ENCODE measurements around the gene SMARCB1.

SMARCB1 gene

DNA sequence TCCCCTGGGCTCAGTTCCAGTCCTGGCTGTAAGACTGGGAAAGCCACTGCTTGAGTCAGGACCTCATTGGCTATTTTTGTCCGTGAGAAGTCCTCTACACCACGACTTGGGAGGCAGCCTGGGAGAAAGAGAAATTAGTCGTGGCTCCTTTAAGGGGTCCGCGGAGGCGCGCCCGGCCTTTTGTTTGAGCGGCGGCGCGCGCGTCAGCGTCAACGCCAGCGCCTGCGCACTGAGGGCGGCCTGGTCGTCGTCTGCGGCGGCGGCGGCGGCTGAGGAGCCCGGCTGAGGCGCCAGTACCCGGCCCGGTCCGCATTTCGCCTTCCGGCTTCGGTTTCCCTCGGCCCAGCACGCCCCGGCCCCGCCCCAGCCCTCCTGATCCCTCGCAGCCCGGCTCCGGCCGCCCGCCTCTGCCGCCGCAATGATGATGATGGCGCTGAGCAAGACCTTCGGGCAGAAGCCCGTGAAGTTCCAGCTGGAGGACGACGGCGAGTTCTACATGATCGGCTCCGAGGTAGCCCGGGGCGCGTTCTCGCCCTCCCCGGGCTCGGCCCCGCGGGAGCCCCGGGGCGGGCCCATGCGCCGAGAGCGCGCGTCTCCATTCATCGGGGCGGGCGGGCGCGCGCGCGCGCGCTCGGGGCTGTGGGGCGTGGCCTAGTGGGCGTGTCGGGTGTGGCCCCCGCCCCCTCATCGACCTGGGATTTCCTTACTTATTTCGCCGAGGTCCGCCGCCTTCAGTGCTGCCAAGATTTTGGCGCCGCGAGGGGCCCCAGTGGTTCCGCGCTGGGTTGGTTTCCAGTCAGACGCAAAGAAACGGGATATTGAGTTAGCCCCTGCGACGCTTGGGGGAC is at the start of gene SMARCB1:
Gene SMARCB1 (plus strand): TSS at position 215 of the 848 bp plus-strand sequence. CDS start 204 bp downstream, at position 419.
- peak; percentile 89 for DNase-seq

DNA sequence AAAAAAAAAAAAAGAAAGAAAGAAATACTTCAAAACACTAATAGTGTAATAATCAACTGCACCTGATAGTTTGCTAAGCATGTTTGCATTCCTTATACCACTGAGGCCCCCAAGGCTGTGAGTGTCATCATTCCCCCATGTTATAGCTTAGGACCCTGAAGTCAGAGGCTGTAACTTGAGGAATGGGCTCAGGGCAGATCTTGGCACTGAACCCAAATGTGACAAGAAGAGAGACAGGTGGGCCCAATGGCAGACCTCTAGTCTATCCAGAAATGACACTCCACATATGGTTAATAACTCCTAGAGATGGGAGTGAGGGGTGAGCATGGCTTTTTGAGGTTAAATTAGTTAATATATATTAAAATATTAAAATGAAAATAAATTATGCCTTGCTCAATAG is 49.1 kb upstream of the SMARCB1 start:
- DNase-seq, result no peak

DNA sequence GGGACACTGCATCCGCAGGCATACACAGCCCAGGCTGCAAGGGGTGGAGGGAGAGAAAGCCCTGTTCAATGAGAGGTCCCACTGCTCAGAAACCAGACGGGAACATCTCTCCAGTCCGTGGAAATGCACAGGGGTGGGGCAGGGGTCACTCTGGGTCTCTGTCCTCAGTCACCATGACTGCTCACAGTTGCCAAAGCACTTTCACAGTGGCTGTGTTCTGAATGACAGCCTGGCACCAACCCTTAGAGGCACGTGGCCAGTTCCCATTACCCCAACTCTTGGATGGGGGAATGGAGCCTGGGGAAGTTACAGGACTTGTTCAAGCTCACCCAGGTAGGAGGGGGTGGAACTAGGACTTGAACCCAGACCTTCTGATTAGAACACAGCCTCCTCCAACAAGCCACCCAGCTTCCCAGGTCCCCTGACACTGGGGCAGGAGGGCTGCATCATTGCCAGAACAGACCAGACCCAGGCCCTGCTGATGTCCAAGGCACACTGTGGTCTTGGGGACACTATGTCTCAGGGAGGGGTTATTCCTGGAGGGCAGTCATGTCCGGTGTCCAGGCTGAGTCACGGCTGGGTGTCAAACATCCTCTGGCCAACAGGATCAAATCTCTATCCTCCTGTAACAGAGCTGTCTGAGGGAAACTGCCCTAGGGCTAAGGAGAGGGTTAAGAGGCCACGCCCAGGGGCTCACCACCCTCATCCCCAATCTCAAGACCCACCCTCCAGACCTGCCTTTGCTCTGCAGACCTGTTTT is 44.1 kb upstream of the SMARCB1 start:
- no peak for DNase-seq

DNA sequence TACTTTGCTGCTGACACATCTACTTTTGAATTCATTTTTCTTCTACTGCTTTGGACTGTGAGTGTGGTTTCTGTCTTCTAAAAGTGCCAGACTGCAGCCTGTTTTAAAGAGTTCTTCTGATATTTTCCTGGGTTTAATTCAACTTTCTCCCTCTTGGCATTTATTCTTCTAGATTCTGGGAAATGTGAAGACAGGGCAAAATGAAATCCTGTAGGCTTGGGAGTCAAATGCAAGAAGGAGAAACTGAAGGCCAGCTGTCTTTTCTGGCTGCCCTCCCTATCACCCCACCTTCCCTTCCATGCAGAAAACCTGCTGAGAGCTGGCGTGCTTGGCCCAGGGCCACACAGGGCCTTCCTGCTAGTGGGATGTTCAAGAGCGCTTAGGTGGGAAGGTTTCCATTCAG is 43.5 kb upstream of the SMARCB1 start:
- DNase-seq, result no peak

DNA sequence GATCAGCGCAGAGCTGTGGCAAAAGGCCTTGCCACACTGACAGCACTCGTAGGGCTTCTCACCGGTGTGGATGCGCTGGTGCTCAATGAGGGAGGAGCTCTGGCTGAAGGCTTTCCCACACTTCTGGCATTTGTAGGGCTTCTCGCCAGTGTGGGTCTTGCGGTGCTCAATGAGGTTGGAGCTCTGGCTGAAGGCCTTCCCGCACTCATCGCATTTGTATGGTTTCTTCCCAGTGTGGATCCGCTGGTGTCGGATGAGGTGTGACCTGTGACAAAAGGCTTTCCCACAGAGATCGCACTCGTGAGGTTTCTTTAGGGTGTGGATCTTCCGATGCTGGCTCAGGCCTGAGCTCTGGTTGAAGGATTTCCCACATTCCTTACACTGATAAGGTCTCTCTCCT is 42.8 kb upstream of the SMARCB1 start:
- no peak for DNase-seq

DNA sequence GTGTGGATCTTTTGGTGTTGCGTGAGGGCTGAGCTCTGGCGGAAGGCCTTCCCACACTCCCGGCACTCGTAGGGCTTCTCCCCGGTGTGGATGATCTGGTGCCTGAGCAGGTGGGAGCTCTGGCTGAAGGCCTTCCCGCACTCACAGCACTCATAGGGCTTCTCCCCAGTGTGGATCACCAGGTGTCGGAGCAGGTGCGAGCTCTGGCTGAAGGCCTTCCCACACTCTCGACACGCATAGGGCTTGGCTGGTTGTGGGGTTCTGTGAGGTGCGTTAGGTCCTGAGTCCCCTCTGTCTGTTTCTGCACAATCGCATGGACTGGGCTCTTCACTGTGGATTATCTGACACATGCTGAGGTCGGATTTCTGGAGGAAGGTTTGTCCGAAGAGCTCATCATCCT is 42.3 kb upstream of the SMARCB1 start:
- no peak for DNase-seq

DNA sequence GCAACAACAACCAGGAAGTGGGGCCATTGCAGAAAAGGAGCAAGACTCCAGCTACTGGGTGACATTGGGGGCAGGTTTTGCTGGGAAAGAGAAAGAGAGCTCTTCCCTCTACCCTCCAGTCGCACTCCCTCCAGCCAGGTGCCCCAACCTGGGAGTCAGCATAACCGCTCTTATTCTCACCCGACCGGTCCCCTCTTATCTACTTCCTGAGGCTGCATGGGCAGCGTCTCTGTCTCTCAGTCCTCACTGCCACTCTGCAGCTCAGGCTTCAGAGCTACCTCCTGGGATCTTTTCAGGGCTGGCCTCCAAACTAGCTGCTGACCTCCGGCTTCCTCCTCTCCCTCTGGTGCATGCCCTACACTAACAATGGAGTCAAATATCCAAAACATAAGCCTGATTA is 41.0 kb upstream of the SMARCB1 start:
- DNase-seq, result no peak

DNA sequence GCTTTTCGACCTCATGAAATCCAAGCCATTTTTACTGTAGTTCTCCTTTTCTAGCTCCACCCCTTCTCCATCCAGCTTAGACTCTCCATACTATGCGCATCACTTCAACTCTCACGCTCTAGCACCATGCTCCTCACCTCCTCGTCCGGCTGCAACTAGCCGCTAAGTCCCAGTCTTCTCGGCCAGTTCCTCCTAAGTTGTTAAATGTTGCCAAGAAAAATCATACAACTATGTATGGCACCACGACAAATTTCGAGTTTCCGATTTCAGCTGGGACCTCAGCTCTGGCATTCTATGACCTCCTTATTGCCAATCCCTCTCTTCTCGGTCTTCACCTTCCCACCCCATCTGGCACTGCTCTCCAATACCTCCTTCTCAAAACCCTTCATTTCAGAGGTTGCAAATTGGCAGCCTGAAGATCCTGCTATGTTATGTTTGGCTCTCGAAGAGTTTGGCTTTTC is 36.9 kb upstream of the SMARCB1 start:
- no peak for DNase-seq

DNA sequence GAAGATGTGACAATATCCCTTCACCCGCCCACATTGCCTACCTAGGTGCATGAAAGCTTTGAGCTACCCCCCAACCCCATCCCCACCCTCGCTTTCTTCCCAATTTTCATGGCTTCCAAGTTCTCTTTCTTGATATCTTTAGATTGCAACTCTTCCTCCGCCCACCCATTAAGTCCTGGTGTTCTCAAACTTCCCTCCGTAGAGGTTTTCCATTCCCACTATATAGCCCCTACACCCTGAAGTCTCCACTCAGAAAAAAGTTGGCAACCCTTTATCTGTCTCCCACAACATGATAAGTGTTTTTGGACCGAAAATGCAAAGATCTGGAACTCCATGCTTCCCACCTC is 36.4 kb upstream of the SMARCB1 start:
- DNase-seq, result no peak

DNA sequence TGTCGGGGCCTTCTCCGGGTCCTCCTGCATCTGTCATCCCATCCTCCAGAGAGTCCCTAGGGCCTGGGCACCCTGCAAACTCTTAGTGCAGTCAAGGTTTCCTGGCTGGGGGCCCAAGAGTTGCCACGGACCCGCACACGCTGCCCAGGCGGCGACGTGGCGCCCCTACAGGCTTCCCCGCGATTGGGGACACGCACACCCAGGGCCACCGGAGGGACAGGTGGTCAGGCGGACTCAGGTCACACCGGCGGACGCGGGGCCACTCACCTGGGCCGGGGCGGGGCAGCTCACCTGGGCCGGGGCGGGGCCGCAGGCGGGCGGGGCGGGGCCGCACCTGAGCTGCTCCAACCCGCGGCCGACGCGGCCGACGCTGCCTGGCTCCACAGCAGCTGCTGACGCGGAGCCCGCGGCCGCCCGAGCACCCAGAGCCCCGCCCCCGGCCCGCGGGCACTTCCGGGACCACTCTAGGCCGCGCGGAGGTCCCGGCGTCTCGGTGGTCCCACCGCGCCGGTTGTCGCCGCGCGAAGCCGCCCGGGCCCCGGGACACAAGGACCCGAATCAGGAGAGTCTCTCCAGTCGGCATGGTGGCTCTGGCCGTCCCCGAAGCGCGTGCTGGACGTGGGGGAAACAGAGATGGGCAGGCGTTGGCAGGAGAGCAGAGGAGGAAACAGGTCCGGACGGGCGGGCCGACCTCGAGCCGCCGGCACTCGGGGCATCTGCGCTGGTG is 35.9 kb upstream of the SMARCB1 start, which contains the start of gene ZNF70:
Gene ZNF70 (minus strand): TSS at position 399 of the 727 bp plus-strand sequence. CDS start 5,972 bp downstream, outside the sequence.
- peak; percentile 82 for DNase-seq

DNA sequence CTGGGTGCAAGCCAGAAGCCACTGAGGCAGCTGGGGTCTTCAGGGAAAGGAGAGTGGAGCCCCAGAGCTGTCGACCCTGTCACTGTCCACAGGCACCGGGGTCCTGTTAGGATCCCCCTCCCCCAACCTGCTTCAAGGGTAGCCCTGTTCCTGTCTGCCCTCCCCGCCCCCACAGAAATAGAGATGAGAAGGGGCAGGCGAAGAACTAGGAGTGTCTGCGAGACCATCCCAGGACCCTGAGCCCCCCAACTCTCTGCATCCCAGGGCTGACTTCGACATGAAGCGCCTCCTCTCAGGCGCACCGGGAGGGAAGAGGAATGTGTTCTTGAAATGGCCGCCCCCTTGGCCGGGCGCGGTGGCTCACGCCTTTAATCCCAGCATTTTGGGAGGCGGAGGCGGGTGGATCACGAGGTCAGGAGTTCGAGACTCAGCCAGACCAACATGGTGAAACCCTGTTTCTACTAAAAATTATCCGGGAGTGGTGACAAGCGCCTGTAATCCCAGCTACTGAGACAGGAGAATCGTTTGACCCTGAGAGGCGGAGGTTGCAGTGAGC is 35.2 kb upstream of the SMARCB1 start:
- DNase-seq, result no peak

DNA sequence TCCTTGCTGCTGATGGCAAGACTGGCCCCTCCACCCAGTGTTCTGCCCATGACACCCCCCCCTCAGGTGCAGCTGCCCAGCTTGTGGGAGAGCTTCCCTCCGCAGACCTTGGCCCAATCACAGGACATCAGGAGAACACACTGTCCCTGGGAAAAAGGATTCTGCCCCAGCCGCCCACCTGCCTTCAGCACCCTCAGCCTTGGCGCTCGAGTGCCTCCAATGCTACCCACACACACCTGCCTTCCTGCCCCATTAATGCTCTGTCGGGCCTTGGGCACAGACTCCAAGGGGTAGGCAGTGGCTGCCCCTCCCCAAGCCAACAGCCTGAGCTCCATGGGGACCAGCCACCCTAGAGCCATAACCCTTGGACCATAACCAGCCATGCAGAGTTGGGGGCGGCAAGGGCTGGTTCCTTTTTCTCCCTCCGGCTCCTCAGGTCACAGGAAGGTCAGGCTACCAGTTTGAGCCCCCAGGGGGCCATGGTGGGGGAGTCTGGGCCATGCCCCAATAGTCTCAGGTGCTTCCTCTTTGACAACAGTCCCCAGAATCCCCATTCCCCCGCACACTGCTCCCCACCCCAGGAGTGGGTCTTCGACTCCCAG is 34.6 kb upstream of the SMARCB1 start:
- DNase-seq, result no peak

DNA sequence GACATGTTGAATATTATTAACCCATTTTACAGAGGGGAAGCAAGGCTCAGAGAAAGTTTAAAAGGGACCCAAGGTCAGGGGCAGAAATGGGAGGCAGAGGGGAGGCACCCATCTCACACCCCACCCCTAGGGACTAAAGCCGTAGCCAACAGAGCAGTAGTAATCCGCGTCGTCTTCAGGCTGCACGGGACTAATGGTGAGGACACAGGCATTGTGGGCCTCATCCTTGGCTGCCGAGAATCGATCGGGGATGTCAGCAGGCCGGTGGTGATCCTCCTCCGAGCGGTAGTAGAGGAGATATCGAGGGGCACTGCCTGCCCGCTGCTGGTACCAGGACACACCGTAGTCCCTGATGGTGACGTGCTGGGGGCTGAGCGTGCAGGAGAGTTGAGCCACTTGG is 34.0 kb upstream of the SMARCB1 start:
- DNase-seq, result no peak

DNA sequence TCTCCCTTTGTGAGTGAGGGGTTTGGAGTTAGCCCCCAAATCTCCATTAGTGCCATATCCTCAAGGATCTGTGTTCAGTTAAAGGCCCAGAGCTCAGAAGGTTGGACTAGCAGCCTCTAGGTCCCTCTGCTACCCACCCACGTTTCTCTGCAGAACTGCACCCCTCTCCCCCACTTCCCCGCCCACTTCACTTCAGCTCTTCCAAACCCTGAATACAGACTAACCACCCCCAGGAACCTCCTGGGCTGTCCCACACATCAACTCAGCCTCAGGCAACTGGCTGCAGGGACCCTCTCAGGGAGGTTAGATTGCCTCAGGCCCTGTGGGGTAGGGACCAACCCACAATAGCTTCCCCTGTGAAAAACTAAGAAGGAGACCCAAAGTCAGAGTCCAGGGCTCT is 33.4 kb upstream of the SMARCB1 start:
- DNase-seq, result no peak

DNA sequence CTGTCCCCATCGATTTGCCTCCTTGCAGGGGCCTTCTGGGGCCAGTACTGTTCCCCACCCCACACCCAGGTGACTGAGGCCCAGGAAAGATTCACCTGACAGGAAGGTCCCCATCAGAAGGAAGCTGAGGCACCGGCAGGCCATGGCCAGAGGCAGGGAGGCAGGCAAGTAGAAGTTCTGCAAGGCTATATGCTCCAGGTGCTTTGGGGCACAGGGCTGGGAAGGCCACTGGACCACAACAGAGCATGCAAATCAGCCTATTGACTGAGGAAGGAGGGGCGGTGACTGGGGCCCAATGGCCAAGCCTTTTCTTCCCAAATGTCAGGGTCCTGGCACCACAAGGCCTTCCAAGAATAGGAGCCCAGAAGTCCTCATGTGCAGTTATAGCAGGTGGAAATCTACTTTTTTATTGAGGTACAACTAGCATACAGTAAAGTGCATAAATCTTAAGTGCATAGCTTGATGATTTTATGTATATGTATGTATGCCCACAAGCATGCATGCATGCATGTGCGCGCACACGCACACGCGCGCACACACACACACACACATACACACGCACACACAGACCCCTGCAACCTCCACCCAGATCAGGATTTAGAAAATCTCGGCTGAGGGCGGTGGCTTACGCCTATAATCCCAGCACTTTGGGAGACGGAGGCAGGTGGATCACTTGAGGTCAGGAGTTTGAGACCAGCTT is 32.4 kb upstream of the SMARCB1 start, which contains the start of gene VPREB3:
Gene VPREB3 (minus strand): TSS at position 206 of the 700 bp plus-strand sequence. CDS start 62 bp downstream, at position 144.
- no peak for DNase-seq

DNA sequence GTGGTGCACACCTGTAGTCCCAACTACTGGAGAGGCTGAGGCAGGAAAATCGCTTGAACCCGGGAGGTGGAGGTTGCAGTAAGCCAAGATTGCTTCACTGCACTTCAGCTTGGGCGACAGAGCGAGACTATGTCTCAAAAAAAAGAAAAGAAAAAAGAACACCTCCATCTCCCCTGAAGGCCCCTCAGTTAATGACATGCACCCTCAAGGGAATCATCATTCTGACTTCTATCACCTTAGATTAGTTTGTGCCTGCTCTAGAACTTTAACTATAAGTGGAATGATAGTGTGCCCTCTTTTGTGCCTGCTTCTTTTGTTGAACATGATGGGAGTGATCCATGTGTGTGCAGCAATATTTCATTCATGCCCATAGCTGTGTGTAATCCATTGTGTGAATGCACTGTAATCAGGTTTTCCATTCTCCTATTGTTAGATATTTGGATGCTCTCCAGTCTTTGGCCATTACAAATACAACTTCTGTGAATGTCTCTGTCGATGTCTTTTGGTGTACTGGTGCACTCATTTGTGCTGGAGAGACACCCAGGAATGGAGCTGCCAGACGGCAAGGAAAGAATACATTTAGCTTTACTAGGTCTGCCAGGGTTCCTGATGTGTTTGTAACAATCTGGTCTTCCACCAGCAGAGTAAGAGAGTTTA is 31.7 kb upstream of the SMARCB1 start:
- no peak for DNase-seq

DNA sequence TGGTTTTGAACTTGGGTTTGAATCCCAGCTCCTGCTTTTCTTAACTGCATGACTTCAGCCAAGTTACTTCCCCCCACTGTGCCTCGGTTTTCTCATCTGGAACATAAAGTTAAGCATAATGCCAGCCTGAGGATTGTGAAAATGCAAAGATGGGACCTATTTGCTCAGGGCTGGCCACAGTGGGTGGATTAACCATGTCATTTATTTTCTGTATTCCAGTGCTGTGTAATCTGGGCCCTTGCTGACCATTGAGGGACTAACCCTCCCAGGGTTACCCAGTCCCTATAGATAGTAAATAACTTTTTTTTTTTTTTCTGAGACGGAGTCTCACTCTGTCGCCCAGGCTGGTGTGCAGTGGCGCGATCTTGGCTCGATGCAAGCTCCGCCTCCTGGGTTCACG is 31.1 kb upstream of the SMARCB1 start:
- no peak for DNase-seq

DNA sequence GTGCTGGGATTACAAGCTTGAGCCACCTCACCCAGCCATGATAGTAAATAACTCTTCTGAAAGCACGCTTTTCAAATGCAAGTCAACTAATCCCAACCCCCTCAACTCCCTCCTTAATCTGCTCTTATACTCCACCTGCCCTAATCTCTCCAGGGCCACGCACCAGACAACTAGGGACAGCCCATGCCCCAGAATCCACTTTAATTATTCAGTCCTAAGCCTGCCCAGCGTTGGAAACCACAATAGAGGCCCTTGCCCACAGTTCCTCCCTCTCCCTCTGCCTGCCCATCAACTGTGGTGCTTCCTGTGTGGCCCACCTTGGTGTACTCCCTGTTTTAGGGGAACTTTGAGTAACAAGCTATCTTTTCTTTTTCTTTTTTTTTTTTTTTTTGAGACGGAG is 29.9 kb upstream of the SMARCB1 start:
- DNase-seq, result no peak

DNA sequence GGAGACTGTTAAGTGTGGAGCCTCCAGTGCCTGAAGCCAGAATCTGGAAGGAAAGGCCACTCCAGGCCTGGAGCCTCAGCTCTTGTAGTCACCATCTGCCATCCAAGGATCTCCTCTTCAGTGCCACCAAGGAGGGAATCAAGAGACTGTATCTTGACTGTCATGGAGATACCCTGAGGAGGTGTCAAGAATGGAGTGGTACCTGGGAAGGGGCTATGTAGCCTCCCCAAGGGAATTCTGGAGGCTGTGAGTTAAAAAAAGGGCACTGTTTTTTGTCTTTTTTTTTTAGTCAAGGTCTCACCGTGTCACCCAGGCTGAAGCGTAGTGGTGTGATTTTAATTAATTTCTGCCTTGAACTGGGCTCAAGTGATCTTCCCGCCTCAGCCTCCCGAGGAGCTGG is 27.2 kb upstream of the SMARCB1 start:
- no peak for DNase-seq

DNA sequence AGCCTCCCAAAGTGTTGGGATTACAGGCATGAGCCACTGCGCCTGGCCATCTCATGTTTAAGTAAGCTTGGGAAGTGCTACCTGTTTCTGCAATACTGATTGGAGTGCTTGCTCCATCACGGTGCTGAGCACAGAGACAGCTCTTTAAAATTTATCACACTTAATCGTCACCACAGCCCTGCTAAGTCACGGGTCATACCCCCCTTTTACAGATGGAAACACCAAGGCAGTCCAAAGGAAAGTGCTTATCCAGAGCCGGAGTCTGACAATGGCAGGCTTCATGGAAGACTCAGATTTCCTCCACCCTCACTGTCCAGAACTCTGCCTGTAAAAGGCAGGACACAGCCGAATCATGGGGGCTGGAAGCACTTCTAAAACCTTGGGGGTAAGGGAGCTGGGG is 26.7 kb upstream of the SMARCB1 start:
- DNase-seq, result no peak

DNA sequence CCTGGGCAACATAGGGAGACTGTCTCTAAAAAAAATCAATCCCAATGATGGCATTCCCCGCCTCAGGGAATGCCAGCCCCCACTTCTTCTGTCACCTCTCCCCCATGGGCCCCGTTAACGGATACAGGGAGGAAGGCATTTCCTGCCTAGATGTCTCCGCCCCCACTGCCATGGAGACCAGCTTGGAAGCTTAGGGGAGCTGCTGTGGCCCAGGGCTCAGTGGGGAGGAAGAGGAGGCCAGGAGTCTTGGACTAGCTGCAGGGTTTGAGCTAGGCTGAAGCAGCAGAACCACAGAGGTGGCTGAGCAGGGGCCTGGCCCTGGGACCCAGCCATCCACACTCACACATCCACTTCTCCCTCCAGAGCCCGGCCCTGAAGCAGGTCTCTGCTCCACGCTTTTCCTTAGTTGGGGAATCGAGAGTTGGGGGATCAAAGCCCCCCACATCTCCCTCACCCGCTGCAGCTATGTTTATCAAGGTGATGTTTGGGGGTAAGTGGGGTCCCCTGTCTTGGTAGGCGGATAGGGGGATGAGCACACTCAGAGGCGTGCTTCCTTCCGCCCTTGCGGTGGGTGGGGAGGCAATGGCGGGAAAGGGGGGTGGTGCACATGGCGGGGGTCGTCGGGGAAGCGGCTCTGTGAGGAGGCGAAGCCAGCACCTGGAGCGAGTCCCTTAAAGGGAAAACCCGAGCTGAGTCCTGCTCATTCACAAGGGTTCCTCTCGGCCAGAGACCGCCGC is 23.8 kb upstream of the SMARCB1 start, which contains the start of gene C22orf15:
Gene C22orf15 (plus strand): TSS at position 149 of the 737 bp plus-strand sequence. CDS start 317 bp downstream, at position 466.
- DNase-seq, result no peak
